Measurements from ENCODE around the gene ADGRF4.

ADGRF4 gene

DNA sequence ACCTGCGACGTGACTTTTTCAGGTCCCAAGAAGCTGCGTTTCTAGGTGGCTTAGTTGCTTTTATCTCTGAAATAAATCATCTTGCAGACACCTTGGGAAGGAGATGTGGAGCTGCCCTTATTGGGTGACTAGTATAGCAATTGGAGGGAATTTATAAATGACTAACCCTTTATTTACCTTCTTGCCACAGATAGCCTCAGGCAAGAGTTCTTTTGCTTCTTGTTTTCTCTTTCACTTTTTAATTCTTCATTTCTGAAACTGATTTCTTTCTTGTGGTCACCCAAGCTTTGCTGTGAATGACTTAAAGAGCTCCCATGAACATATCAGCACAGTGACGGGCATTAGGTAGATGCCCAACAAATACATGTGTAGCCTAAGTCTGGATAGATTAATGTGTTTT, 3.0 kb downstream of the ADGRF4 start:
- CTCF ChIA-PET: no interaction called here
- no peak overlapping the region for H3K4me3 Mint-ChIP-seq
- peaks cover 13% of the 10 kb centered on the region for H3K4me1 Mint-ChIP-seq
- no peak for DNase-seq
- peaks cover 1% of the 10 kb centered on the region for H3K9me3 Mint-ChIP-seq
- H3K27me3 Mint-ChIP-seq: no peaks in the 10 kb centered on the region
- no peaks in the 10 kb centered on the region for H3K36me3 Mint-ChIP-seq
- H3K27ac Mint-ChIP-seq: no peak overlapping the region

DNA sequence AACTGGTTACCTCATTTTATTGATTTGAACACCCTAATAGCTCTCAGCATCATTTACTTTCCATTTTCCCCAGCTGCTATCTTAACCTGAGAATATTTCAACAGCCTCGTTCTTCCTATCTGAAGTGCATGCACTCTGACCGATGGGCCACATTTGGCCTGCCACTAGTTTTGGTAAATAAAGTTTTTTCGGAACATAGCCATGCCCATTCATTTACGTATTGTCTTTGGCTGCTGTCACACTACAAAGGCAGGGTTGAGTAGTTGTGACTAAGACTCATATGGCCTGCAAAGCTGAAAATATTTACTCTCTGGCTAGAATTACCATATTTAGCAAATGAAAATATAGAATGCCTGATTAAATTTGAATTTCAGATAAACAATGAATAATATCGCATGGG, 10.8 kb downstream of the ADGRF4 start:
- Mint-ChIP-seq H3K27me3 (peaks cover 15% of the 10 kb centered on the region), H3K9me3 (no peaks in the 10 kb centered on the region), H3K27ac (no peak overlapping the region), H3K36me3 (no peaks in the 10 kb centered on the region), H3K4me1 (no peaks in the 10 kb centered on the region), H3K4me3 (no peak overlapping the region)
- CTCF ChIA-PET: no interaction called here
- DNase-seq: no peak

DNA sequence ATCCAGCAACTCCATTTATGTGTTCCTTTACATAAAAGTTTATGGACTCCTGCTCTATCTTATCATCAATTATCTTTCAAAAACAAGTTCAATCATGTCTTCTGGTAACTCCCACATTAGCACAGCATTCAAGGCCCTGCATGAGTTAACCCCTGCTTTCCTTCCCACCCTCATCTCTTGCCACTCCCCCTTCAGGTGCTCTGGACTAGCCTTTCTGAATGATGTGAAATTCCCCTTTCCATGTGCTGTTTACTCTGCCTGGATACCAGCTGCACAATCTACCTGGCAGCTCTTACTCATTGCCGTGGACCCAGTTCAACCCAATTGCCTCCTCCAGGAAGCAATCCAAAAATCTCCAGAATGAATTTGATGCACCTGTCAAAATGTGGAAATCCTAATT, 11.9 kb downstream of the ADGRF4 start:
- H3K27ac Mint-ChIP-seq: no peak overlapping the region
- no peaks in the 10 kb centered on the region for H3K4me1 Mint-ChIP-seq
- H3K4me3 Mint-ChIP-seq: no peak overlapping the region
- CTCF ChIA-PET: no interaction called here
- peaks cover 15% of the 10 kb centered on the region for H3K27me3 Mint-ChIP-seq
- H3K9me3 Mint-ChIP-seq: no peaks in the 10 kb centered on the region
- DNase-seq: no peak
- no peaks in the 10 kb centered on the region for H3K36me3 Mint-ChIP-seq

DNA sequence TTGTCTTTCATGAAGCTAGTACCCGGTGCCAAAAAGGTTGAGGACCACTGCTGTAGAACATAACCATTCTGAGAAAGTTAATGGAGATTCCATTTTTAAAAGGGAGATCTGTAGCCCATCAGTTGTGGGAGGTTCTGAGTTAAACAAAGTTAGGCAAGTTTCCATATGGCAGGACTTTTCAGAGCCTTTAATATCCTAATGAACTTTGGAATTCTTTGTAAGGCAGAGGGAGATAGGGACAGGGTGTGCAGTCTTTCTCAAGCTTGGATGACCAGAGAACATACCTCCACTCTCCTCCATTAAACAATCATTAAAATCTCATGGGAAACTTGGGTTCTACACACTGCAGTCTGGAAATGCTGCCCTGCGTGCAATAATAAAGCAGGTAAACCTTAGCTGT, 14.8 kb downstream of the ADGRF4 start:
- no peaks in the 10 kb centered on the region for H3K36me3 Mint-ChIP-seq
- H3K9me3 Mint-ChIP-seq: no peaks in the 10 kb centered on the region
- no peak overlapping the region for H3K4me3 Mint-ChIP-seq
- CTCF ChIA-PET: no interaction called here
- peaks cover 11% of the 10 kb centered on the region for H3K27me3 Mint-ChIP-seq
- DNase-seq: no peak
- H3K27ac Mint-ChIP-seq: no peak overlapping the region
- H3K4me1 Mint-ChIP-seq: no peaks in the 10 kb centered on the region

DNA sequence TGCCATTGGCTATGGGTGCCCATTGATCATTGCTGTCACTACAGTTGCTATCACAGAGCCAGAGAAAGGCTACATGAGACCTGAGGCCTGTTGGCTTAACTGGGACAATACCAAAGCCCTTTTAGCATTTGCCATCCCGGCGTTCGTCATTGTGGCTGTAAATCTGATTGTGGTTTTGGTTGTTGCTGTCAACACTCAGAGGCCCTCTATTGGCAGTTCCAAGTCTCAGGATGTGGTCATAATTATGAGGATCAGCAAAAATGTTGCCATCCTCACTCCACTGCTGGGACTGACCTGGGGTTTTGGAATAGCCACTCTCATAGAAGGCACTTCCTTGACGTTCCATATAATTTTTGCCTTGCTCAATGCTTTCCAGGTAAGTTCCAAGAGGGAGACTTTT, 16.4 kb downstream of the ADGRF4 start:
- H3K9me3 Mint-ChIP-seq: no peaks in the 10 kb centered on the region
- H3K27ac Mint-ChIP-seq: no peak overlapping the region
- no peaks in the 10 kb centered on the region for H3K36me3 Mint-ChIP-seq
- no peaks in the 10 kb centered on the region for H3K4me1 Mint-ChIP-seq
- H3K27me3 Mint-ChIP-seq: peaks cover 11% of the 10 kb centered on the region
- CTCF ChIA-PET: no interaction called here
- no peak for DNase-seq
- no peak overlapping the region for H3K4me3 Mint-ChIP-seq

DNA sequence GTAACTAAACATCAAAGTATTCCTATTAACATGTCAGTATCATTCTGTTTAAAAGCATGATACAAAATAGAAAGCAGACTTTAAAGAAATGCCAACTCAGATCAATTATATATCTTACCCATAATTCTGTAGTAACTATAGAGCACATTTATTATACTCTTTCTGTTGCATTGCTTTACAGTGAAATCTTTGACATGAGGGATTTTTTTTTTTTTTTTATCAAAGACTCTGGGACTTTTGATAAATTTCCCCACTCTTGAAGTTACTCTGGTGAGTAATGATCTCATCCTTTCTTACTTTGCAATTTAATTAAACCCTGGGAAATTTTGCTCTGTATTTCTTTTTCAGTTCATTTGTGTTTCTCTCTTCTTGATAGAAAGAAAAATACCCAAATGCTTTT, 17.4 kb downstream of the ADGRF4 start:
- Mint-ChIP-seq H3K27ac (no peak overlapping the region), H3K9me3 (peaks cover 2% of the 10 kb centered on the region), H3K4me1 (no peaks in the 10 kb centered on the region), H3K4me3 (no peak overlapping the region), H3K27me3 (peaks cover 6% of the 10 kb centered on the region), H3K36me3 (no peaks in the 10 kb centered on the region)
- DNase-seq: no peak
- CTCF ChIA-PET: no interaction called here

DNA sequence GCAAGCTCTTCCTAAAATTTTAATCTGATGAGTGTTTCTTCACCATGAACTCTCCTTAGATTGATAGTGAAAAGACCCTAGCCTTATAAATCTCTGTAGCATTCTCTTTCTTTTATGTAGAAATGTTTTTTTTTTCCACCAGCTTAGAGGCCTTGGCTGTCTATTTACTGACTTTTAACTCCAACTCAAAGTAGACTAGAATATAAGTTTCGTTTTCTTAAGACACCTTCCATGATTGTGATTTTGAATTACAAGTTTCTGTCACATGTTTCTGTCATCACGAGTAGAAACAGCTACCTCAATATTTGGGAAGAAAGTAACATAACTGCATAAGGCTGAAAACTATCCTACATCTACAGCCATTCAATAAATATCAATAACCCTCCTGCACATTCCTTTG, 17.8 kb downstream of the ADGRF4 start:
- no peak overlapping the region for H3K4me3 Mint-ChIP-seq
- no peaks in the 10 kb centered on the region for H3K4me1 Mint-ChIP-seq
- no peak overlapping the region for H3K27ac Mint-ChIP-seq
- DNase-seq: no peak
- peaks cover 2% of the 10 kb centered on the region for H3K9me3 Mint-ChIP-seq
- peaks cover 2% of the 10 kb centered on the region for H3K27me3 Mint-ChIP-seq
- CTCF ChIA-PET: no interaction called here
- H3K36me3 Mint-ChIP-seq: no peaks in the 10 kb centered on the region

DNA sequence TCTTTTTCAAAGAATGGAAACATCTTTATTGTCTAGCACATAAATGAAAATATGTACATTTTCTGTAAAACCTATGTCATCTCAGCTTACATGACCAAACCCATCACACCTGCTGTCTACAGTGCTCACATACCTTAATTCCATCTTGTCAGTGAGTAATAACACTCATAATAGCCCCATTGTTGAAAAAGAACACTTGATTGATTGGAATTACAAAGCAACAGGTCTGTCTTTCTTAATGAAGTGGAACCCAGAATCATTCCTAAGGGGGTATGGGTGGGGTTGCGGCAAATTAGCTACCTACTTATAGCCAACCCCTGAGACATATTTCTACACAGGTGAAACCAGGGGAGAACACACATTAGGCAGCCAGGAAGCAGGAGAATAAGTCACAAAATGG, 20.2 kb downstream of the ADGRF4 start:
- Mint-ChIP-seq H3K9me3 (peaks cover 2% of the 10 kb centered on the region), H3K4me1 (no peaks in the 10 kb centered on the region), H3K27me3 (no peaks in the 10 kb centered on the region), H3K4me3 (no peak overlapping the region), H3K27ac (no peak overlapping the region), H3K36me3 (no peaks in the 10 kb centered on the region)
- CTCF ChIA-PET: interaction anchor here (1.8 kb wide), 1 partner anchor 15 kb away, joined by 5 read pairs; no protein-coding TSS in a partner anchor
- no peak for DNase-seq

DNA sequence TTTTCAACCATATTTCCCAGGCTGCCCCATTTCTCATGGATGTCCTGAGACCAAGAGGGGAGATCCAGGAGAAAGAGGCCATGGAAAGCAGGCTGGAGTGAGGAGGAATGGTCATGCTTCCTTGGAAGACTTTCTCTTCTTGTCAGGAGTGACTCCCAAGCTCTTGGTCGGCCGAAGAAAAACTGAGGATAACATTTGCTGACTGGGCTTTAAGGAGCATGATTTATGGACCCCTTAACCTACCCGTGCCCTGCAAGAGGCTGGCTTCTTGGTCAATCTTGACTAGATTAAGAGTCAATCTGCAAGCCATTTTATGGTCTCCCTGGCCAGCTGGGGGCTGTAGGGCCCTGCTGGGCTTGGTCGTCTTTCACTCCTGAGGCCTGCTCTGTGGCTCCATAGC, 22.8 kb downstream of the ADGRF4 start:
- CTCF ChIA-PET: no interaction called here
- Mint-ChIP-seq H3K9me3 (peaks cover 2% of the 10 kb centered on the region), H3K27me3 (no peaks in the 10 kb centered on the region), H3K4me3 (no peak overlapping the region), H3K4me1 (no peaks in the 10 kb centered on the region), H3K27ac (no peak overlapping the region), H3K36me3 (no peaks in the 10 kb centered on the region)
- DNase-seq: no peak

DNA sequence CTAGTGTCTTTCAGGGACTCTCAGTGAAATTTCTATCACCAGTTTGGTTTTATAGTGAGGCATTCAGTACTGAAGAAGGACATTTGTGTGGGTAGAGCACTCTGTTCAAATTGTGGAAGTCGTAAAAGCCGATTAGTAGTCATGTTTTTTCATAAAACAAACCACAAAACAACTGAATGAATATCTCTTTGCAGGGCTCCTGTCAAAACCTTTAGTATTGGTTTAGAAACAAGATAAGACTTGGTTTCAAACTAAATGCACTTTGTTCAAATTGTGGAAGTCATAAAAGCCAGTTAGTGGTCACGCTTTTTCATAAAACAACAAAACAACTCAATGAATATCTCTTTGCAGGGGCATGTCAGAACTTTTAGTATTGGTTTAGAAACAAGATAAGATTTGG, 23.8 kb downstream of the ADGRF4 start:
- Mint-ChIP-seq H3K36me3 (no peaks in the 10 kb centered on the region), H3K27me3 (no peaks in the 10 kb centered on the region), H3K4me1 (no peaks in the 10 kb centered on the region), H3K9me3 (peaks cover 2% of the 10 kb centered on the region), H3K27ac (no peak overlapping the region), H3K4me3 (no peak overlapping the region)
- no peak for DNase-seq
- CTCF ChIA-PET: no interaction called here

DNA sequence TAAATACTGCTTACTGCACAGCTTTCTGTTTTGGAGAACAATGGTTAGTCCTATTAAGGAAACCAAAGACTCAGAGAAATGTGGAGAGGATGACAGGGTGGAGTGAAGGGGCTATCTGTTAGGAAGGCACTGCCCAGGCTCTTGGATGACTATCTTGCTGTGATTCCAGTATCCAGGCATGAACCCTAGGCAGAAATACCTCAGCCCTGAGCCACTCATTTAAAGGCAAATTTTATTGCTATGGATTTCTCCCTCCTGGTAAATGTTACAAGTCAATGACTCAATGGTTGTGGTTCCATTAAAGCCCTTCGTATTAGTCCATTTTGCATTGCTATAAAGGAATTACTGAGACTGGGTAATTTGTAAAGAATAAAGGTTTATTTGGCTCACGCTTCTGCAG, 25.9 kb downstream of the ADGRF4 start:
- H3K4me1 Mint-ChIP-seq: peaks cover 3% of the 10 kb centered on the region
- H3K27me3 Mint-ChIP-seq: no peaks in the 10 kb centered on the region
- no peaks in the 10 kb centered on the region for H3K36me3 Mint-ChIP-seq
- no peak for DNase-seq
- CTCF ChIA-PET: interaction anchor here (1.3 kb wide), 1 partner anchor 10 kb away, joined by 3 read pairs; no protein-coding TSS in a partner anchor
- H3K9me3 Mint-ChIP-seq: peaks cover 2% of the 10 kb centered on the region
- no peak overlapping the region for H3K27ac Mint-ChIP-seq
- no peak overlapping the region for H3K4me3 Mint-ChIP-seq

DNA sequence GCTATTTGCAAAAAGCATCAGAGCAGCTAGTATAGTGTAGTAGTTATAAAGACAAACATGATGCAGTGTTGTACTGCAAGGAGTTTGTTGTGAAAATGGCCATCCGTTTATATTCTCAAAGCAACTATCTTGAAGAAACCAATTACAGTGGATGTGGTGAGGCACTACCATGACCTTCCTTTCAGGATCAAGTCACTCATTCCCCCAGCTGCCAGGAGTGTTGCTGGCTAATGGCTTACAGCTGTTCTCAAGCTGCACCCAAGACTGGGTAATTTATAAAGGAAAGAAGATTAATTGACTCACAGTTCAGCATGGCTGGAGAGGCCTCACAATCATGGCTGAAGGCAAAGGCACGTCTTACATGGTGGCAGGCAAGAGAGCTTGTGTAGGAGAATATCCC, 29.0 kb downstream of the ADGRF4 start:
- no peak overlapping the region for H3K27ac Mint-ChIP-seq
- no peaks in the 10 kb centered on the region for H3K36me3 Mint-ChIP-seq
- DNase-seq: no peak
- CTCF ChIA-PET: interaction anchor here (0.7 to 2.6 kb wide), 3 partner anchors 12 to 96 kb away, joined by 3 to 7 read pairs (median 7); partner anchors contain the start of gene OPN5
- peaks cover 3% of the 10 kb centered on the region for H3K4me1 Mint-ChIP-seq
- no peak overlapping the region for H3K4me3 Mint-ChIP-seq
- no peaks in the 10 kb centered on the region for H3K9me3 Mint-ChIP-seq
- no peaks in the 10 kb centered on the region for H3K27me3 Mint-ChIP-seq

DNA sequence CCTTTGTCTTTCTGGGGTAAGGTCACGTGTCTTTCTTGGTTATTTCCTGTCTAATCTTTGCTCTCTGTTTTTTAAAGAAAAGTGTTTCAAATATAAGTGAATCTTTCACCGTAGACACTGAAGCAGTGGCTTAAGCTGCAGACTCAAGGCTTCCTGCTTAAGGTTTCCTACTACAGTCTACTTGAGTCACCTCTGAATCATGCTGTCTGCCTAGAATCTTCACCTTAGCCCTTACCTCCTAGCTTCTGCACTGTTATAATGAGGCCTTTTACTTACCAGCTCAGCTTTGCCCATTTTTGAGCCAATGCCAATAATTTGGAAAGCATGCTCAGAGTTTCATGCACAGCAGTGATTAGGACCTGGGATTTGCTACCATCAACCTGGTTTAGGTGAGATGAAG, 30.6 kb downstream of the ADGRF4 start:
- H3K27ac Mint-ChIP-seq: no peak overlapping the region
- CTCF ChIA-PET: interaction anchor here (0.9 to 1.6 kb wide), 2 partner anchors 12 to 98 kb away, joined by 3 to 4 read pairs; no protein-coding TSS in a partner anchor
- peaks cover 6% of the 10 kb centered on the region for H3K27me3 Mint-ChIP-seq
- no peak for DNase-seq
- H3K4me3 Mint-ChIP-seq: no peak overlapping the region
- no peaks in the 10 kb centered on the region for H3K9me3 Mint-ChIP-seq
- H3K4me1 Mint-ChIP-seq: peaks cover 3% of the 10 kb centered on the region
- H3K36me3 Mint-ChIP-seq: no peaks in the 10 kb centered on the region

DNA sequence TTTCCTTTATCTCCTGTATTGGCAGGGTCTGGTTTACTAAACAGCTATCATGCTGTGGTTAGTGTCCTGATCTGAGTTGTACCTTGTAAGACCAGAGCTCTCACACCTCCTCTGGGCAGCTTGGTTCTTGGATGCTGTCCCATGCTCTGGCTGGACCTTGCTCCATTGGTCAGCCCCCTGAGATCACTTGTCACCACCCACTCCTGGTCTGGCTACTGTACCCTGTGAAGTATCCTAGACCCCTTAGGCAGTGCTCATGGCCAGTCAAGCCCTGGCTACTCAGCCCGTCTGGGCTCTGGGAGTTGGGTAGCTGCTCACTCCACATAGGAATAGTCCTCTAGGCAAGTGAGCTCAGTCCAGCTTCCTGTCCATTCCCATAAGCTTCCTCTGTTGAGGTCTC, 31.1 kb downstream of the ADGRF4 start:
- CTCF ChIA-PET: interaction anchor here (0.9 to 1.6 kb wide), 2 partner anchors 12 to 98 kb away, joined by 3 to 4 read pairs; no protein-coding TSS in a partner anchor

DNA sequence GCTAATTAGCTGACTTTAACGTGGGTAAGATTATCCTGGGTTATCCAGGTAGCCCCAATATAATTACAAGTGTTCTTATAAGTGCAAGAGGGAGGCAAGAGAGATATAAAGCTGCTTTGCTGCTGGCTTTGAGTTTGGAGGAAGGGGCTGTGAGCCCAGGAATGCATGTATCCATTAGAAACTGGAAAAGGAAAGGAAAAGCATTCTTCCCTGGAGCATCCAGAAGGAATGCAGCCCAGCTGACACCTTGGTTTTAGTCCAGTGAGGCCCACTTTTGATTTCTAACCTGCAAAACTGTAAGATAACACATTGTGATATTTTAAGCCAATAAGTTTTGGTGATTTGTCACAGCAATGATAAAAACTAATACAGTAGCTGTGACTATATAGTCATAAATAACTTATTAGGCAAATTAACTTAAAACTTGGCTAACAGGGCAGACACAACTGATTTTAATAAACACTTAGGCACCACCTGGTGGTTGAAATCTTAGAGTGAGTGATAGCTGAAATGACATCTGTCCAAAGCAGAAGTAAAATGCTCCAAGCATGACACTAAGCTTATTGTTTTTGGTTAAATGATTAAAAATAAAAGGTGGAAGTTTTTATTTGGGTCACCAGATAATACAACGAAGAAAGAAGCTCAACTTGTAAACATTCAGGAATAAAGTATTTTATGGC, 35.6 kb downstream of the ADGRF4 start:
- Mint-ChIP-seq H3K4me1 (no peaks in the 10 kb centered on the region), H3K36me3 (no peaks in the 10 kb centered on the region), H3K4me3 (no peak overlapping the region), H3K27ac (no peak overlapping the region), H3K9me3 (no peaks in the 10 kb centered on the region), H3K27me3 (peaks cover 6% of the 10 kb centered on the region)
- no peak for DNase-seq
- CTCF ChIA-PET: interaction anchor here (0.5 to 3.6 kb wide), 8 partner anchors 8 to 320 kb away, joined by 3 to 47 read pairs (median 4); no protein-coding TSS in a partner anchor

More for the DNA sequence above, 31.1 kb downstream of the ADGRF4 start:
- H3K4me1 Mint-ChIP-seq: peaks cover 3% of the 10 kb centered on the region
- H3K4me3 Mint-ChIP-seq: no peak overlapping the region
- no peaks in the 10 kb centered on the region for H3K9me3 Mint-ChIP-seq
- H3K36me3 Mint-ChIP-seq: no peaks in the 10 kb centered on the region
- DNase-seq: no peak
- H3K27me3 Mint-ChIP-seq: peaks cover 6% of the 10 kb centered on the region
- no peak overlapping the region for H3K27ac Mint-ChIP-seq

Data from activated naive CD4-positive, alpha-beta T cell treated with anti-CD3 and anti-CD28 coated beads, Interleukin-2, amount 10 ng/mL, durations not matched to agents 7 days and 5 days (primary cell).